H1 (cell line): Measurements from ENCODE around the gene ZBTB49. TPM values are rescaled to one million over a fixed set of nuclear protein-coding genes. Genes with fewer than 3 reads are reported as not detected.

ENCODE experiments used
- CTCF ChIA-PET: fragments of 300-600 bp; sonication (Branson Sonifier 250); formaldehyde crosslinking; loops from one replicate; lab custom pipeline; 2021; ENCODE audit not compliant: partially characterized antibody; lab: Charles Lee
- POLR2A ChIA-PET: fragments of 300-600 bp; sonication (Branson Sonifier 250); formaldehyde crosslinking; loops from one replicate; lab custom pipeline; 2021; ENCODE audit warnings: inconsistent platforms; ENCODE audit not compliant: partially characterized antibody; lab: Charles Lee
- DNase-seq, 2 experiments: peaks; one replicate each; pipeline versions ENCODE4 v3.0.0 to v3.0.0-alpha.2; 2010 to 2022; ENCODE audit warnings: low spot score in 2 of 2, low read depth in 1 of 2, mixed read lengths in 1 of 2
- FAIRE-seq: peaks from 2 replicates; lab custom pipeline; 2011; peaks lifted over from hg19 to GRCh38; lab: Jason Lieb, UNC
- H2AFZ ChIP-seq: 2 replicates; pipeline ENCODE4 v1.8.1; 2012; ENCODE audit warnings: low read length, inconsistent platforms
- H2AK5ac ChIP-seq: 2 replicates; pipeline ENCODE4 v1.6.1; 2013; ENCODE audit warnings: low read depth, low read length
- H2BK120ac ChIP-seq: replicated peaks from 2 replicates; pipeline ENCODE3; 2013; ENCODE audit warnings: low read depth, low read length, inconsistent platforms
- H2BK12ac ChIP-seq: 2 replicates; pipeline ENCODE4 v1.6.1; 2013; ENCODE audit warnings: low read depth, low read length
- H2BK15ac ChIP-seq: 2 replicates; pipeline ENCODE4 v1.6.1; 2013; ENCODE audit warnings: low read length
- H2BK20ac ChIP-seq: 2 replicates; pipeline ENCODE4 v1.6.1; 2013; ENCODE audit warnings: low read length
- H2BK5ac ChIP-seq: 2 replicates; pipeline ENCODE4 v1.6.1; 2013; ENCODE audit warnings: low read depth, low read length
- H3K14ac ChIP-seq: 2 replicates; pipeline ENCODE4 v1.6.1; 2013; ENCODE audit warnings: inconsistent platforms; ENCODE audit not compliant: insufficient read length
- H3K18ac ChIP-seq: 2 replicates; pipeline ENCODE4 v1.6.1; 2013; ENCODE audit warnings: low read length; ENCODE audit errors: extremely low read depth
- H3K23ac ChIP-seq: 2 replicates; pipeline ENCODE4 v1.6.1; 2013; ENCODE audit warnings: inconsistent platforms; ENCODE audit not compliant: insufficient read length
- H3K23me2 ChIP-seq: 2 replicates; pipeline ENCODE4 v1.6.1; 2013; ENCODE audit warnings: low read depth, low read length
- H3K27ac ChIP-seq: 2 replicates; pipeline ENCODE4 v1.6.1; 2011; ENCODE audit warnings: low read depth, low read length, inconsistent platforms
- H3K27me3 ChIP-seq, 4 experiments: replicated peaks in 1 of 4; 1 replicate in 1 of 4; 2 replicates in 3 of 4; pipeline versions ENCODE4 v1.6.1 to v1.8.1; 2011 to 2013; ENCODE audit warnings: low read length in 3 of 4, mild to moderate bottlenecking in 3 of 4, inconsistent platforms in 2 of 4, mixed read lengths in 2 of 4, moderate library complexity in 1 of 4; ENCODE audit not compliant: control insufficient read depth in 3 of 4, insufficient read depth in 3 of 4; ENCODE audit errors: extremely low read depth in 1 of 4
- H3K36me3 ChIP-seq, 4 experiments: 2 replicates each; pipeline versions ENCODE4 v1.6.1 to v1.8.1; 2011 to 2013; ENCODE audit warnings: mild to moderate bottlenecking in 4 of 4, low read length in 3 of 4, moderate library complexity in 2 of 4, control low read depth in 1 of 4, inconsistent platforms in 1 of 4; ENCODE audit not compliant: insufficient read depth in 4 of 4, control insufficient read depth in 2 of 4
- H3K4ac ChIP-seq: replicated peaks from 2 replicates; pipeline ENCODE3; 2013; ENCODE audit warnings: low read length, low read depth, mixed read lengths, inconsistent platforms; ENCODE audit not compliant: insufficient read length
- H3K4me1 ChIP-seq, 4 experiments: replicated peaks in 1 of 4; 1 replicate in 1 of 4; 2 replicates in 3 of 4; pipeline versions ENCODE4 v1.6.1 to v1.8.1; 2011 to 2013; ENCODE audit warnings: low read length in 3 of 4, inconsistent platforms in 2 of 4, mixed read lengths in 1 of 4; ENCODE audit not compliant: insufficient read depth in 4 of 4, control insufficient read depth in 3 of 4
- H3K4me2 ChIP-seq, 2 experiments: 2 replicates each; pipeline versions ENCODE4 v1.6.1 to v1.8.1; 2011 to 2013; ENCODE audit warnings: low read depth in 2 of 2, low read length in 2 of 2, control low read depth in 1 of 2, inconsistent platforms in 1 of 2, mild to moderate bottlenecking in 1 of 2; ENCODE audit not compliant: insufficient read depth in 1 of 2
- H3K4me3 ChIP-seq, 4 experiments: fragments of 200-600, 300-600 bp in 1 of 4; sonication (generic), shearing (Covaris generic), sonication (Bioruptor Twin) in 1 of 4; 2 replicates each; pipeline versions ENCODE4 v1.5.1 to v1.8.1; 2011 to 2016; ENCODE audit warnings: low read length in 4 of 4, low read depth in 3 of 4, control low read depth in 2 of 4, inconsistent platforms in 2 of 4, mild to moderate bottlenecking in 2 of 4, mixed read lengths in 1 of 4, moderate library complexity in 1 of 4; ENCODE audit not compliant: insufficient read depth in 2 of 4; ENCODE audit errors: extremely low read depth in 1 of 4
- H3K56ac ChIP-seq: replicated peaks from 2 replicates; pipeline ENCODE3; 2013; ENCODE audit warnings: low read depth, mild to moderate bottlenecking, mixed read lengths, low read length, inconsistent platforms; ENCODE audit not compliant: insufficient read length
- H3K79me1 ChIP-seq: 2 replicates; pipeline ENCODE4 v1.6.1; 2013; ENCODE audit warnings: low read depth, low read length, control low read depth
- H3K79me2 ChIP-seq, 2 experiments: 2 replicates each; pipeline versions ENCODE4 v1.6.1 to v1.8.1; 2012 to 2013; ENCODE audit warnings: low read length in 2 of 2, mild to moderate bottlenecking in 2 of 2, inconsistent platforms in 1 of 2; ENCODE audit not compliant: insufficient read depth in 2 of 2, control insufficient read depth in 1 of 2
- H3K9ac ChIP-seq, 4 experiments: replicated peaks in 1 of 4; 1 replicate in 1 of 4; 2 replicates in 3 of 4; pipeline versions ENCODE4 v1.6.1 to v1.8.1; 2011 to 2013; ENCODE audit warnings: low read depth in 3 of 4, low read length in 3 of 4, control low read depth in 2 of 4, mild to moderate bottlenecking in 2 of 4, moderate library complexity in 2 of 4, inconsistent platforms in 1 of 4; ENCODE audit errors: extremely low read depth in 1 of 4
- H3K9me3 ChIP-seq, 2 experiments: 2 replicates each; pipeline versions ENCODE4 v1.6.1 to v1.8.1; 2012 to 2013; ENCODE audit warnings: mild to moderate bottlenecking in 2 of 2, moderate library complexity in 2 of 2, control low read depth in 1 of 2, inconsistent platforms in 1 of 2, low read depth in 1 of 2, low read length in 1 of 2, mixed read lengths in 1 of 2; ENCODE audit not compliant: insufficient read depth in 2 of 2
- H4K20me1 ChIP-seq, 2 experiments: replicated peaks in 1 of 2; 2 replicates each; pipeline versions ENCODE3 to v1.8.1; 2011 to 2013; ENCODE audit warnings: inconsistent platforms in 2 of 2, low read length in 2 of 2, mild to moderate bottlenecking in 1 of 2; ENCODE audit not compliant: insufficient read depth in 2 of 2, control insufficient read depth in 1 of 2
- H4K5ac ChIP-seq: 2 replicates; pipeline ENCODE4 v1.6.1; 2013; ENCODE audit warnings: low read length, low read depth, mixed read lengths, inconsistent platforms; ENCODE audit not compliant: insufficient read length
- H4K8ac ChIP-seq: 2 replicates; pipeline ENCODE4 v1.8.0; 2013; ENCODE audit warnings: mild to moderate bottlenecking, moderate library complexity, low read length, inconsistent platforms; ENCODE audit not compliant: insufficient read depth; ENCODE audit errors: extremely low read depth
- H4K91ac ChIP-seq: replicated peaks from 2 replicates; pipeline ENCODE3; 2013; ENCODE audit warnings: low read length, mixed read lengths, inconsistent platforms; ENCODE audit not compliant: insufficient read length
- CBX8 ChIP-seq: fragments of 300-800, 300-1000 bp; sonication (generic); IDR thresholded peaks from 2 replicates; pipeline ENCODE4 v1.7.1; 2016; ENCODE audit warnings: low read depth, low read length, borderline replicate concordance
- CHD1 ChIP-seq: IDR thresholded peaks from 2 replicates; pipeline ENCODE4 v1.6.1; 2012; ENCODE audit warnings: low read depth, low read length, improper control_type of control experiment
- EZH2 ChIP-seq: fragments of 200-600 bp; sonication (generic); IDR thresholded peaks from 2 replicates; pipeline ENCODE4 v1.7.1; 2012; ENCODE audit warnings: low read depth, mild to moderate bottlenecking, moderate library complexity, low read length, inconsistent platforms; ENCODE audit not compliant: severe bottlenecking
- HDAC2 ChIP-seq, 2 experiments: fragments of 300-600 bp in 1 of 2; sonication (generic) in 1 of 2; IDR thresholded peaks; 2 replicates each; pipeline ENCODE4 v1.6.1; 2011 to 2012; ENCODE audit warnings: low read depth in 2 of 2, low read length in 2 of 2, mild to moderate bottlenecking in 2 of 2, moderate library complexity in 2 of 2, borderline replicate concordance in 1 of 2, inconsistent platforms in 1 of 2
- KDM4A ChIP-seq: IDR thresholded peaks from one replicate; pipeline ENCODE4 v1.7.1; 2012; ENCODE audit warnings: low read depth, mild to moderate bottlenecking, moderate library complexity, low read length, inconsistent platforms; ENCODE audit not compliant: severe bottlenecking
- KDM5A ChIP-seq: fragments of 200-600 bp; IDR thresholded peaks from 2 replicates; pipeline ENCODE4 v1.7.1; 2012; ENCODE audit warnings: mild to moderate bottlenecking, low read length, inconsistent platforms, mixed read lengths
- MAFK ChIP-seq: IDR thresholded peaks from 2 replicates; pipeline ENCODE4 v1.6.1; 2012; ENCODE audit warnings: low read depth, mild to moderate bottlenecking, improper control_type of control experiment, low read length
- POU5F1 ChIP-seq: IDR thresholded peaks from 2 replicates; pipeline ENCODE4 v1.6.1; 2011; ENCODE audit warnings: low read depth, mild to moderate bottlenecking, low read length, moderate library complexity
- SAP30 ChIP-seq: fragments of 300-600 bp; sonication (generic); IDR thresholded peaks from 2 replicates; pipeline ENCODE4 v1.7.1; 2012; ENCODE audit warnings: low read length, moderate library complexity, mild to moderate bottlenecking, inconsistent platforms; ENCODE audit not compliant: insufficient read depth, insufficient replicate concordance
- SIX5 ChIP-seq: IDR thresholded peaks from 2 replicates; pipeline ENCODE4 v1.6.1; 2011; ENCODE audit warnings: mild to moderate bottlenecking, low read depth, low read length
- SRF ChIP-seq: IDR thresholded peaks from 2 replicates; pipeline ENCODE4 v1.6.1; 2011; ENCODE audit warnings: mild to moderate bottlenecking, low read depth, low read length, moderate library complexity
- TAF1 ChIP-seq: IDR thresholded peaks from 2 replicates; pipeline ENCODE4 v1.6.1; 2011; ENCODE audit warnings: mild to moderate bottlenecking, low read depth, low read length
- USF2 ChIP-seq: IDR thresholded peaks from 2 replicates; pipeline ENCODE4 v1.6.1; 2011; ENCODE audit warnings: low read length, improper control_type of control experiment
- WGBS, 2 experiments: shearing (Covaris generic) in 1 of 2; methylation state at CpG; one replicate each; pipeline versions ENCODE4 v1.1.6 to v1.1.7; 2013 to 2015; ENCODE audit warnings: low lambda C conversion rate in 2 of 2, mixed read lengths in 2 of 2, inconsistent platforms in 1 of 2, low coverage in 1 of 2, missing lambda C conversion rate in 1 of 2; ENCODE audit not compliant: insufficient replicate concordance in 2 of 2, insufficient coverage in 1 of 2, insufficient read length in 1 of 2; ENCODE audit errors: extremely low coverage in 1 of 2, missing lambda C conversion rate in 1 of 2; 5-methylcytosine and 5-hydroxymethylcytosine counted together
- polyA plus RNA-seq, 7 experiments: library from polyadenylated mRNA; depleted of rRNA in 3 of 7; stranded (reverse) in 5 of 7; unstranded in 2 of 7; fragments of >200 nt in 5 of 7; fragments of 200-250 nt in 2 of 7; gene quantifications; 1 replicate in 5 of 7; 2 replicates in 1 of 7; 4 replicates in 1 of 7; pipeline versions ENCODE4 v1.2.1 to v1.2.3, GENCODE V29; 2011 to 2013; ENCODE audit warnings: missing spikeins in 2 of 7, mixed read lengths in 2 of 7
- total RNA-seq: library from RNA; stranded (reverse); fragmentation: NEBNext Ultra II Directional; extraction: Animal tissue kit (Norgen Biotek cat#: 25700); gene quantifications from 2 replicates; pipeline ENCODE4 v1.2.1, GENCODE V29; 2021

Gene ZBTB49
- total and polyA plus RNA-seq, 2 of the 8 experiments (the other 6 are each of a cell fraction or from before 2014, with no cell fraction given), result 4.2 to 6.8 TPM

GRCh38 chr4:4332529-4332928 lies 42.5 kb downstream of the ZBTB49 start:
- Histone ChIP-seq H3K27me3 (no peaks in the 10 kb centered on the region), H2AFZ (no peak overlapping the region), H3K4me1 (peaks cover 0 to 3% (median 0%) of the 10 kb centered on the region in 4 experiments; a peak in 2 of 7 replicates), H2BK12ac (no peak overlapping the region), H3K9me3 (peaks cover 0 to 7% of the 10 kb centered on the region in 2 experiments; a peak in 2 of 4 replicates), H4K20me1 (no peaks in the 10 kb centered on the region), H3K79me1 (no peaks in the 10 kb centered on the region), H3K23me2 (no peaks in the 10 kb centered on the region), H3K9ac (no peak overlapping the region), H3K14ac (no peak overlapping the region), H3K4ac (no peak overlapping the region), H3K27ac (no peak overlapping the region), H3K36me3 (no peaks in the 10 kb centered on the region), H2AK5ac (no peak overlapping the region), H2BK120ac (no peak overlapping the region), H3K79me2 (no peaks in the 10 kb centered on the region), H4K91ac (no peak overlapping the region), H3K23ac (no peak overlapping the region), H3K4me3 (no peak overlapping the region), H3K18ac (no peak overlapping the region), H2BK20ac (no peak overlapping the region), H2BK5ac (no peak overlapping the region), H3K56ac (no peak overlapping the region), H4K5ac (no peak overlapping the region), H2BK15ac (no peak overlapping the region), H4K8ac (no peak overlapping the region), H3K4me2 (no peak overlapping the region)
- FAIRE-seq, result no peak
- WGBS, 2 experiments, result 85% methylated on average over 3 of the region's 3 CpGs; no CpG with 5 or more reads in 1 of the 2 experiments
- POLR2A ChIA-PET, result no interaction called here
- no peak for DNase-seq
- CTCF ChIA-PET, result interaction anchor here (0.8 to 1.9 kb wide), 4 partner anchors 15 to 80 kb away, joined by 3 to 8 read pairs (median 3); no protein-coding TSS in a partner anchor
- no peak for TF ChIP-seq SAP30
- TF ChIP-seq KDM5A, result no peak
- no peak for TF ChIP-seq MAFK
- TF ChIP-seq USF2, result no peak
- TF ChIP-seq EZH2, result no peak
- TF ChIP-seq KDM4A, result no peak
- TF ChIP-seq CBX8, result no peak
- no peak for TF ChIP-seq SIX5
- TF ChIP-seq CHD1, result no peak
- no peak for TF ChIP-seq TAF1
- no peak for TF ChIP-seq HDAC2 (IDR thresholded peaks at IDR 0.05; ENCODE audit: borderline replicate concordance in 1 of 2, low read depth in 2 of 2, low read length in 2 of 2)
- TF ChIP-seq POU5F1, result no peak
- TF ChIP-seq SRF, result no peak
